NT2/D1 (cell line): ENCODE data around the gene ANKRD29.

Experiments used
- YY1 ChIP-seq: IDR thresholded peaks from 2 replicates; pipeline ENCODE4 v1.6.1; 2011; ENCODE audit not compliant: insufficient read length, insufficient read depth
- ZNF274 ChIP-seq: IDR thresholded peaks from 2 replicates; pipeline ENCODE4 v1.6.1; 2011; ENCODE audit warnings: mild to moderate bottlenecking, low read depth, low read length

DNA sequence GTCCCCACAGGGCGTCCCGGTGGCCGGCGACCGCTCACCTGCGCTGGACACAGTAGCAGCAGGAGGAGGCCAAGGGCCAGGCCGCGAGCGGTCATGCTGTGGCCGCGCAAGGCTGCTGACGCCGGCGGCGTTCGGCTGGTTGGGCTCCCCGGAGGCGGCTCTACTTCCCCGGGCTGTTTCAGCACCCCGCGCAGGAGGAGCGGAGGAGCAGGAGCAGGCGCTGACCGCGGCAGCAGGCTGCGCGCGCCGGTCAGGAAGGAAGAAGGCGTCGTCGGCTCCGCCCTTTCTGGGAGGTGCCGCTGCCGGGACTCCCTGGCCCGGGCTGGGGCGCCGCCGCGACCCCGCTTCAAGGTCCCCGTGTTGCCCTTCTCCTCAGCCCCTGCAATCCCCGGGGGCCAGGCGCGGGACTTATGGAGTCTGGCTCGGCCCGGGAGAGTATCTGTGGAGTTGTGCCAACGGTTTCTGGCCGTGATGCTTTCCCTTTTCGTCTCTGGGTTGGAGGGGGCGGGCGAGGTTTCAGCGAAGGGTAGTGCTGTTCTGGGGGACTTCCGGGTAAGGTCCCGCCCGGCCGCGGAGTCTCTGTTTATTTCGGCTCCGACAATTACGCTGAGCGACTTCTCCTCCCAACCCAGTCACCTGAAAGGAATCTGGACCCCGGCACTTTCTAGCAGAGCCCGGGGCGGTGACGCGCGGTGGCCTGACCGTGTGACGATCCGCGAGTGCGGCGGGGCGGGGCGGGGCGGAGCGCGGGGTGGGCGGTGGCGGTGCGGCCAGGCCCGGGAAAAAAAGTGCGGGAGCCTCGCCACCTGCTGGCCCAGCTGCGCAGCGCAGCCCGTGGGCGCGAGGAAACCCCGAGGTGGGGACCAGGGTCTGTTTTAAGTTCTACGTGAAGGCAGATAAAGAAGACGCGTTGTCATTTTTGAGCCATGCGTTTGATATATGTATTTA, 76.2 kb downstream of the ANKRD29 start, which contains the start of gene NPC1:
- TF ChIP-seq ZNF274 = no peak
- TF ChIP-seq YY1 = no peak
